Tibial nerve (tissue), 4 donors: ENCODE data around the gene AVPR1B. TPM values are rescaled to one million over a fixed set of nuclear protein-coding genes. Genes with fewer than 3 reads are reported as not detected.

Source experiments
- DNase-seq, 2 donors: peaks; one replicate each; pipeline ENCODE4 v3.0.0-alpha.2; 2019; ENCODE audit warnings: low spot score in 2 of 2
- H3K27ac ChIP-seq, 4 donors: fragments of 200-600 bp; sonication (generic) in 3 of 4; one replicate each; pipeline ENCODE4 v1.5.1; 2017 to 2019; ENCODE audit warnings: mild to moderate bottlenecking in 1 of 4
- H3K27me3 ChIP-seq, 2 donors: fragments of 200-600 bp; sonication (generic) in 1 of 2; one replicate each; pipeline versions ENCODE4 v1.5.1 to v1.6.0; 2017 to 2019
- H3K36me3 ChIP-seq, 3 donors: fragments of 200-600 bp; sonication (generic); one replicate each; pipeline ENCODE4 v1.5.1; 2018 to 2019
- H3K4me1 ChIP-seq, 4 donors: fragments of 200-600 bp; sonication (generic) in 3 of 4; one replicate each; pipeline ENCODE4 v1.5.1; 2017 to 2019
- H3K4me3 ChIP-seq, 4 donors: fragments of 200-600 bp; sonication (generic) in 3 of 4; one replicate each; pipeline ENCODE4 v1.5.1; 2017 to 2019; ENCODE audit warnings: mild to moderate bottlenecking in 1 of 4, moderate library complexity in 1 of 4
- H3K9me3 ChIP-seq, 4 donors: fragments of 200-600 bp; sonication (generic) in 3 of 4; one replicate each; pipeline ENCODE4 v1.5.1; 2017 to 2019
- EP300 ChIP-seq, 2 donors: sonication (generic); formaldehyde crosslinking; IDR thresholded peaks; one replicate each; pipeline ENCODE4 v1.6.1; 2017; ENCODE audit warnings: antibody characterized with exemption in 2 of 2, mild to moderate bottlenecking in 1 of 2
- POLR2A ChIP-seq, 2 donors: fragments of 450-650 bp; IDR thresholded peaks; one replicate each; pipeline ENCODE4 v1.6.1; 2017; ENCODE audit warnings: antibody characterized with exemption in 2 of 2, mild to moderate bottlenecking in 2 of 2, moderate library complexity in 2 of 2
- WGBS, 2 donors: methylation state at CpG; one replicate each; pipeline ENCODE4 v1.1.5; 2018; 5-methylcytosine and 5-hydroxymethylcytosine counted together
- total RNA-seq, 4 donors: library from RNA; depleted of rRNA; stranded (reverse); fragments of >200 nt; gene quantifications; one replicate each; pipeline ENCODE4 v1.1.0, GENCODE V29; 2016
- TF ChIP-seq, protein P1 (sequence below), 5 experiments: fragments of 200-600 bp in 3 of 5; fragments of 450-650 bp in 2 of 5; sonication (generic) in 3 of 5; IDR thresholded peaks; one replicate each; pipeline ENCODE4 v1.5.1; 2016 to 2019; ENCODE audit warnings: antibody characterized with exemption in 5 of 5, mild to moderate bottlenecking in 3 of 5, moderate library complexity in 2 of 5

The AVPR1B gene
- total RNA-seq, 4 donors from 2014 or later, result not detected

DNA sequence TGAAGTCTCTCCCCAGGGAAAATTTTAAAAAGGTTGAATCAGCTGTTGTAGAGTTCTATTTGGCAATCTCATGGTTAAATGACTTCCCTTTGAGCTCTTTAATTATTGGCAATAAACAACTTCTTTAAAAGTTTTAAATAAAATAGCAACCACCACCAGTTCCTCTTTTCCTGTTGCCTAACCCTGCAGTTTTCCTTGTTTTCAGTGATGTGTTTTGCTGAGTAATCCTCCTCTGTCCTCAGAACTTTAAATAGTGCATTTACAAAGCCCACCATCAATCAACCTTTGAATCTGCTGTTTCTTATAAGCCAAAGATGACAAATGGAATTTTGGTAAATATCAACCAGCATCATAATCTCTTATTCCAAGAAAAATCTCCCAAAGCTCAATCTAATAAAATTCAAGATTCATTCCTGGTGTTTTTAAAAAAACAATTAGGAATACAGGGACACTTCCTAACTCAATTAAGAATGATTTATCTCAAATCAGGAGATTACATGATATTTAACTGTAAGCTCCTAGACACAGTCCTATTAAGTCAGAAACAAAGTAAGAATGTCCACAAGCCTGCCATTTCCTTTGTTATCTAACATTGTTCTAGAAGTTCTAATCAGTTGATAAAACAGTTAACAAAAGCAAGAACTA is 14.8 kb downstream of the AVPR1B start:
- H3K4me1 ChIP-seq, result no peaks in the 10 kb centered on the region
- no peaks in the 10 kb centered on the region for H3K27me3 ChIP-seq
- H3K27ac ChIP-seq, result no peak overlapping the region
- TF ChIP-seq EP300 (IDR thresholded peaks at IDR 0.05), result no peak
- DNase-seq, result no peak
- H3K4me3 ChIP-seq, result no peak overlapping the region
- H3K36me3 ChIP-seq, result no peaks in the 10 kb centered on the region
- no peaks in the 10 kb centered on the region for H3K9me3 ChIP-seq

DNA sequence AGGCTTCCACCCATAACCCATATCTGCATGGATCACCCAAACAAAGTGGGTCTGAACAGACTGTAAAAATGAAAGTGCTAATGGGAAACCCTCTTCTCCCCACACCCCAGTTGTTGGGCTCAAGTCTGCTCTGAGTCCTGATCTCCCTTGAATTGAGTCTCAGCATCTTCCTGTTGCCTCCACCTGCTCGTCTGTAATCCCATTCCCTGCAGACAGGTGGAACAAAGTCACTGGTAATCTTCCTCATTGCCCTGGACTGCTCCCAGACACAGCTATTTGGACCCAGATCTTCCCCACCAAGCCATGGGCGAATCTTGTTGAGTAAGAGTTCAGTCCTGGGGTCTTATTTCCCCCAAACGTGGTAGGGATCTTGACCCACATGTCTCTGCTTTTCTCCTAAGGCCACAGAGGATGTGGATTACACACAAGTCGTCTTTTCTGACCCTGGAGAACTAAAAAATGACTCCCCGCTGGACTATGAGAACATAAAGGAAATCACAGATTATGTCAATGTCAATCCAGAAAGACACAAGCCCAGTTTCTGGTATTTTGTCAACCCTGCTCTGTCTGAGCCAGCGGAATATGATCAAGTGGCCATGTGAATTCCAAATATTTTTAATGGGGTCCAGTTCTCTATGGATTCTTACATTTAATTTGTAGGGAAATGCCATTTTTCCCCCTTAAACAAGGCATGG is 15.7 kb downstream of the AVPR1B start:
- Histone ChIP-seq H3K36me3 (no peaks in the 10 kb centered on the region), H3K27me3 (no peaks in the 10 kb centered on the region), H3K4me1 (no peaks in the 10 kb centered on the region), H3K4me3 (no peak overlapping the region), H3K27ac (no peak overlapping the region), H3K9me3 (no peaks in the 10 kb centered on the region)
- no peak for DNase-seq
- WGBS, 2 donors, result 72 to 84% methylated on average over 6 of the region's 6 CpGs
- TF ChIP-seq, protein P1, sequence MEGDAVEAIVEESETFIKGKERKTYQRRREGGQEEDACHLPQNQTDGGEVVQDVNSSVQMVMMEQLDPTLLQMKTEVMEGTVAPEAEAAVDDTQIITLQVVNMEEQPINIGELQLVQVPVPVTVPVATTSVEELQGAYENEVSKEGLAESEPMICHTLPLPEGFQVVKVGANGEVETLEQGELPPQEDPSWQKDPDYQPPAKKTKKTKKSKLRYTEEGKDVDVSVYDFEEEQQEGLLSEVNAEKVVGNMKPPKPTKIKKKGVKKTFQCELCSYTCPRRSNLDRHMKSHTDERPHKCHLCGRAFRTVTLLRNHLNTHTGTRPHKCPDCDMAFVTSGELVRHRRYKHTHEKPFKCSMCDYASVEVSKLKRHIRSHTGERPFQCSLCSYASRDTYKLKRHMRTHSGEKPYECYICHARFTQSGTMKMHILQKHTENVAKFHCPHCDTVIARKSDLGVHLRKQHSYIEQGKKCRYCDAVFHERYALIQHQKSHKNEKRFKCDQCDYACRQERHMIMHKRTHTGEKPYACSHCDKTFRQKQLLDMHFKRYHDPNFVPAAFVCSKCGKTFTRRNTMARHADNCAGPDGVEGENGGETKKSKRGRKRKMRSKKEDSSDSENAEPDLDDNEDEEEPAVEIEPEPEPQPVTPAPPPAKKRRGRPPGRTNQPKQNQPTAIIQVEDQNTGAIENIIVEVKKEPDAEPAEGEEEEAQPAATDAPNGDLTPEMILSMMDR (IDR thresholded peaks at IDR 0.05), result no peak
- no peak for TF ChIP-seq POLR2A (IDR thresholded peaks at IDR 0.05)
- no peak for TF ChIP-seq EP300 (IDR thresholded peaks at IDR 0.05)

GRCh38 chr1:206100226-206100815 is 16.9 kb downstream of the AVPR1B start:
- TF ChIP-seq EP300 (IDR thresholded peaks at IDR 0.05), result no peak
- no peak overlapping the region for H3K4me3 ChIP-seq
- H3K36me3 ChIP-seq, result no peaks in the 10 kb centered on the region
- H3K27me3 ChIP-seq, result no peaks in the 10 kb centered on the region
- WGBS, 2 donors, result 70 to 94% methylated on average over 1 of the region's 1 CpG
- no peaks in the 10 kb centered on the region for H3K4me1 ChIP-seq
- H3K27ac ChIP-seq, result no peak overlapping the region
- H3K9me3 ChIP-seq, result no peaks in the 10 kb centered on the region
- DNase-seq, result no peak

- H3K27ac ChIP-seq, result no peak overlapping the region
- no peaks in the 10 kb centered on the region for H3K36me3 ChIP-seq
- H3K9me3 ChIP-seq, result no peaks in the 10 kb centered on the region
- no peak for DNase-seq
- H3K27me3 ChIP-seq, result no peaks in the 10 kb centered on the region
- no peak for TF ChIP-seq EP300 (IDR thresholded peaks at IDR 0.05)
- TF ChIP-seq POLR2A (IDR thresholded peaks at IDR 0.05), result no peak
- TF ChIP-seq, protein P1 (IDR thresholded peaks at IDR 0.05), result no peak
- 84 to 85% methylated on average over 9 of the region's 9 CpGs for WGBS, 2 donors
- H3K4me3 ChIP-seq, result no peak overlapping the region
- no peaks in the 10 kb centered on the region for H3K4me1 ChIP-seq
Measured at GRCh38 chr1:206098242-206098919, 18.8 kb downstream of the AVPR1B start.

- Histone ChIP-seq H3K9me3 (no peaks in the 10 kb centered on the region), H3K4me3 (no peak overlapping the region), H3K4me1 (no peaks in the 10 kb centered on the region), H3K27ac (no peak overlapping the region), H3K27me3 (no peaks in the 10 kb centered on the region), H3K36me3 (no peaks in the 10 kb centered on the region)
- 75 to 77% methylated on average over 3 of the region's 3 CpGs for WGBS, 2 donors
- TF ChIP-seq POLR2A (IDR thresholded peaks at IDR 0.05) (no peak), EP300 (IDR thresholded peaks at IDR 0.05) (no peak)
- TF ChIP-seq, protein P1 (IDR thresholded peaks at IDR 0.05), result no peak
- no peak for DNase-seq
Measured at GRCh38 chr1:206097381-206097780, 19.8 kb downstream of the AVPR1B start.

DNA sequence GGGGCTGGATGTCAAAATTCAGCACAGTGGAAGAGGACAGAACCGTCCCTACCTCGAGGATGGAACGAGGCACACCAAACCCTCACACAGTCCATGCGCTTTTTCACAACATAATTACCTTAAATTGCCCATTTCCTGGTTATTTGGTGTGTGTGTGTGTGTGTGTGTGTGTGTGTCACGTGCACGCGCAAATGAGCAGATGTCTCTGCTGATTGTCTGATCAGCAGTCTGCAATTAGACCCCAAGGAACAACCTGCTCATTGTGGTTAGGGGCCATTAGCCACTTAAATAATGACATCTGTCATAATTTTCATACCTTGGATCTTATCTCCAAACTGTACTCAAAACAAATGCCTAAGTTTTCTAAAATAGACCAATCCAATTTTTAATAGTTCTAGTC is 23.2 kb downstream of the AVPR1B start:
- H3K9me3 ChIP-seq, result no peaks in the 10 kb centered on the region
- 44 to 45% methylated on average over 7 of the region's 7 CpGs for WGBS, 2 donors
- H3K27ac ChIP-seq, result no peak overlapping the region
- H3K4me1 ChIP-seq, result no peaks in the 10 kb centered on the region
- no peak for DNase-seq
- TF ChIP-seq, protein P1 (IDR thresholded peaks at IDR 0.05), result no peak
- TF ChIP-seq EP300 (IDR thresholded peaks at IDR 0.05) (no peak), POLR2A (IDR thresholded peaks at IDR 0.05) (no peak)
- no peaks in the 10 kb centered on the region for H3K36me3 ChIP-seq
- no peak overlapping the region for H3K4me3 ChIP-seq
- no peaks in the 10 kb centered on the region for H3K27me3 ChIP-seq
